GM12874 (cell line): ENCODE data around the gene GIMAP8.

Experiments used
- TF ChIP-seq, protein P1 (sequence below): IDR thresholded peaks from 2 replicates; pipeline ENCODE4 v1.5.1; 2011; ENCODE audit warnings: low read depth, mild to moderate bottlenecking, control low read depth, low read length, moderate library complexity; ENCODE audit not compliant: insufficient read depth

GIMAP8 gene

DNA sequence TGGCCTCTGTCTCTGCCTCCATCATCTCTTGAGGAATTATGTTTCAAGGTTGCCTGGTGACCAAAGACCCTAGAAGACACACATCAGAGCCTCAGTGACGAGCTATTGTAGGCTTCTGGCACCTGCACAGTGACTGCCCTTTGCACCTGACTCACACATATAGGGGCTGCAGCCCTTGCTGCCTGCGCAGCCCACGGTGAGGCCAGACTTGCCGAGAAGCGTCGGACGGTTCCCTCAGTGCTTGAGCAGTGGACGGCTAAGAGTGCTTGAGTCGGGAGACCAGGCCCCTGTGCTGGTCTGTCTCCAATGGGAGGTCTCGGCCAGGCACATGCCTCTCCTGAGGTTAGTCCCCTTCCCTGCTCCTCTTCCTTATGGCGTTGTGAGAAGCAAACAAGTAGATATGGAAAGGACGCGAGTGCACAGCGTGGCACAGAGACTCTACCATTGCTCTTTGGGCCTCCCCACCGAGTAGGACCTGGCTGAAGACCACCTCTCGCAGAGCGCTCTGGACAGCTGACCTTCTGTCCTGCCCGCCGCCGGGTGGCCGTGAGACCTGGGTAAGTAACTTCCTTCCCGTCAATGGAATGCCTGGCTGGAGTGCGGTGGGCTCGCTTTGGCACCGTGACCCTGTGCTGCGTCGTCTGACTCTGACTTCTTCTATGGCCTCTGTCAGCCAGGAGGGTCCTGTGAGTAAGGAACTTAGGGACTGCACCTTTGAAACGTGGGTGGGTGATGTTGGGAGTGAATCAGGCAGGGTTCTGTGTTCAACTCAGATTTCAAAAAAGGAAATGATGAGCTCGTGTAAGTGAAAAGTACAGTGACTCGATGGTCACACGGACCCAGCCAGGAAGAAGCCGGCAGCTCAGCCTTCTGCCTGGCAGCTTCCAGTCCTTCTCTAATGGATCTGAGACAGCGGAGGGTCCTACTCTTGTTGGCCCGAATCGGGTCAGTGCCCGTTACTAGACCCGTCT, 37.6 kb upstream of the GIMAP8 start:
- TF ChIP-seq, protein P1, sequence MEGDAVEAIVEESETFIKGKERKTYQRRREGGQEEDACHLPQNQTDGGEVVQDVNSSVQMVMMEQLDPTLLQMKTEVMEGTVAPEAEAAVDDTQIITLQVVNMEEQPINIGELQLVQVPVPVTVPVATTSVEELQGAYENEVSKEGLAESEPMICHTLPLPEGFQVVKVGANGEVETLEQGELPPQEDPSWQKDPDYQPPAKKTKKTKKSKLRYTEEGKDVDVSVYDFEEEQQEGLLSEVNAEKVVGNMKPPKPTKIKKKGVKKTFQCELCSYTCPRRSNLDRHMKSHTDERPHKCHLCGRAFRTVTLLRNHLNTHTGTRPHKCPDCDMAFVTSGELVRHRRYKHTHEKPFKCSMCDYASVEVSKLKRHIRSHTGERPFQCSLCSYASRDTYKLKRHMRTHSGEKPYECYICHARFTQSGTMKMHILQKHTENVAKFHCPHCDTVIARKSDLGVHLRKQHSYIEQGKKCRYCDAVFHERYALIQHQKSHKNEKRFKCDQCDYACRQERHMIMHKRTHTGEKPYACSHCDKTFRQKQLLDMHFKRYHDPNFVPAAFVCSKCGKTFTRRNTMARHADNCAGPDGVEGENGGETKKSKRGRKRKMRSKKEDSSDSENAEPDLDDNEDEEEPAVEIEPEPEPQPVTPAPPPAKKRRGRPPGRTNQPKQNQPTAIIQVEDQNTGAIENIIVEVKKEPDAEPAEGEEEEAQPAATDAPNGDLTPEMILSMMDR, result no peak

DNA sequence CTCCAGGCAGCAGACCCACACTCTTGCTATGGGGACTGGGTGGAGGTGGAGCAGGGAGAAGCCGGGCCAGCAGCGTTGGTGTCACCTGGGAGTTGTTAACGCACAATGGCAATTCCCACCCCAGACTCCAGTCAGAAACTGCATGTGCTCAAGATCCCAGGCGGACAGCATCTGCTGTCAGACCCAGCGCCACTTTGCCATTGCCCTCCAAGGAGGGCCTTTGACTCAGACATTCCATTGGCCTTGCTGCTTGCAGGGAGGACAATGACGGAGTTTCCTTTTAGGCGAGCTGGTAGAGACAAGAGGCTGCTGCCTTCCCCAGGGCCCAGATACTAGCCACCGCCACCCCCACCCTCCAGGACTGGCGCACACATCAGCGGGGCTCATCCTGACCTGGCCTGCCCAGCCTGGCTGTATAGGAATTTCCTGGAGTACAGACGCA, 36.8 kb upstream of the GIMAP8 start:
- TF ChIP-seq, protein P1, result no peak

DNA sequence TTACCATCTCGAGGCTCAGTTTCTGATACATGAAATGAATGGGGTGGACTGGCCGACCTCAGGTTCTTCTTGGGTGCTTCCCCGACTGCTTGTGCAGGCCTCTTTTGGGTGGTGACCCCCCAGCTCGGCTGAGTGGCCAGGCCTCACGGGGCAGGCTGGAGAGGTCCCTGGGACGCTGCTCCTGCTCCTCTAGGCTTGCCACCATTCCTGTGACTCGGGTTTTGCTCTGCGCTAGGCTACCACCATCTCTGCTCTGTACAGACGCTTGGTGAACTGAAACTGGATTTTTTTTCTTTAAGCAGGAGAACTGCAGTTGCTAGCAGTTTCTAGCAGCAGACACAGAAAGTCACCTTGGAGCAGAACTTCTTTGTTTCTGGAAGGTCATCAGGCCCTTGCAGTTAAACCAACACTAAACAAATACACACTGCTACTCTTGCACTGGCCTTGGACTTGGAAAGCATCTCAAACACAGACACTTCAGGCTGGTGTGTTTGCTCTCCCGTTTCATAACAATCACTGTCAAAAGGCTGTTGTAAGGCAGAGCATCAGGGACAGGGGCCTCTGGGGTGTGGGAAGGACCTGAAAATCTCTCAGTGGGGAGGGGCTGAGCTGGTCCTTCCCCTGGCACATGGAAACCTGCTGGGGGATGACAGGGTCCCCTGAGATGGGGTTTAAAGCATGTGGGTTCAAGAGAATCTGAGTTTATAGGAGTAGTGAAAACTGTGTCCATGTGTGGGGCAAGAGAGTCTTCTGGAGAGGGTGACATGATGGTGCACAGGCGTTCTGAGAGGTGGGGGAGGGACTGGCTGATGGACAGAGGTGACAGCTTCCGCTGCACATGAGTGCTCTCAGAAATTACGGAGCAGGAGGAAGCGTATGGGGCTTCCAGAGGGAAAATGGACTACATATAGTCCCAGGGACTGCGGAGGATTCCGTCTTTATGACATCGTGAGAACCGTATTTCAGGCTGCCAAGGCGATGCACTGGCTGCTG, 35.0 kb upstream of the GIMAP8 start:
- TF ChIP-seq, protein P1, result no peak

DNA sequence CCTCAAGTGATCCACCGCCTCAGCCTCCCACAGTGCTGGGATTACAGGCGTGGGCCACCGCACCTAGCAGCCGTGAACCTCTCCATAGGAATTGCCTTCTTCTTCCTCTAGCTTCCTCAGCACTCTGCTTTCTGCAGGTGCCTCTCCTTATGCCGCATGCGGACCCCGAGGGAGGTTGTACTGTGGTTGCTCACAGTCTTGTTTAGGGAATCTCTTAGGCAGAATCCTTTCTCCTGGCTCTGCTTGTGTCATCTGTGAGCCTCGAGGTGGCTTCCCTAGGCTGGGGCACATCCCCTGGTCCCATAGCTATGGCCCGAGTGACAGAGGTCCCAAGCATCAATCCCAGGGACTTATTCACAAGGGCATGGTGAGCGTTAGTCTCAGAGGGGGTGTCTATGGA, 33.2 kb upstream of the GIMAP8 start:
- TF ChIP-seq, protein P1, result no peak

DNA sequence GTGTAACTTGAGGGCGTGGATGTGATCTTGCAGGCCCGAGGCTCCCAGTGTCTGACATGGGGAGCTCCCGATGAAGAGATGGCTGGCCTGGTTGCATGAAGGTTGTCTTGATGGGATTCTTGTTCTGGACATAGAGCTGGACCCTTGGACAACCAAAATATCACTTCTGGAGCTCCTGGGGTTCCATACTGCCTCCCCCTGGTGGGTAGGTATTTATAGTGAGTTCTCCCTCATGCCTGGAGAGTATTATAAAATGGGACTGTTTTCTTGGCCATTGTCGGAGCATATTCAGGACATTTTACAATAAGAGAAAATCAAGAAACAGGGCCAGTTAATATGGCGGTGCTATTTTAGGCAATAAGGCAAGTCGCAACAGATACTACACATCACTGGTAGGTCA, 32.6 kb upstream of the GIMAP8 start:
- TF ChIP-seq, protein P1, result peak; percentile 31; the same call in 1 of the 2 replicates

DNA sequence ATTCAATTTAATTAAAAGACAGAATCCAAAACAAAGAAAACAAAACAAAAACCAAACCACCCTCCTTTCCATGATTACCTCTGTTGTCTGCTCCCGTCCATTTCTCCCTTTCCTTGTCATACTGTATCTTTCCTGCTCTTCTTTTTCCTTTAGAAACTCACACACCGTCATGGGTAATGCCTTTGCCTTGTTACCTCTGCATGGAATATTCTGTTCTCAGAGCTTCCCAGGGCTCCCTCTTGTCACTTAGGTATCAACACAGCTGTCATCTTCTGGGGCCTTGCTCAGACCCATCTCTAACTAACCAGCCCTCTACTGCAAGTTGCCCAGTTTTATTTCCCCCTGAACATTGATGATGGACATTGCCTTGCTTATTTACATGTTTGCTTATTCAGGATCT, 30.2 kb upstream of the GIMAP8 start:
- TF ChIP-seq, protein P1, result no peak

DNA sequence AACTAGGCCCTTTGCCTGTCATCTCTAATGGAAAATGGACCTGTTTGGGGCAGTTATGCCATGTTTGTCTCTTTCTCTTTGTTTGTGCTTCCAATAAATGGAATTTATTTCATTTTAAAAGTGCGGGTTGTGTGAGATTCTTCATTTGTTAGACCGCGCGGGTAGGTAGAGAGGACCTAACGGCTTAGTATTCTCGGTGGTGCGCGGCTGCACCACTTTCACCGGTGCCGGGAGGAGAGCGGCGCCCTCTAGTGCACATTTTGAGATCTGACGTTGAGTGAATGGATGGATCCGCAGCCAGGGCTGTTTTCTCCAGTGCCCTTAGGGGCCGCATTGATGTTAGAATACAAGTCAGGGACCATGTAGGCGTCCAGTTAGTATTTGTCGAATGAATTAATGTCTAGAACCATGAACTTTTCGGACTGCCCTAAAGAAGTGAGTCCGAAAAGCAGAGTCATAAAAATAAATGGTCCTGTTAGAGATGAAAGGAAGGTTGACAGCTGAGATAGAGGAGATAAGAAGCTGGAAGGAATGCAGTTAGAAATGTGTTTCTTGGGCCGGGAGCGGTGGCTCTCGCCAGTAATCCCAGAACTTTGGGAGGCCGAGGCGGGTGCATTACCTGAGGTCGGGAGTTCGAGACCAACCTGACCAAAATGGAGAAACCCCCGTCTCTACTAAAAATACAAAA, 29.3 kb upstream of the GIMAP8 start:
- TF ChIP-seq, protein P1, result peak; percentile 78
